ENCODE results near the gene ZNF33B.

Gene ZNF33B

DNA sequence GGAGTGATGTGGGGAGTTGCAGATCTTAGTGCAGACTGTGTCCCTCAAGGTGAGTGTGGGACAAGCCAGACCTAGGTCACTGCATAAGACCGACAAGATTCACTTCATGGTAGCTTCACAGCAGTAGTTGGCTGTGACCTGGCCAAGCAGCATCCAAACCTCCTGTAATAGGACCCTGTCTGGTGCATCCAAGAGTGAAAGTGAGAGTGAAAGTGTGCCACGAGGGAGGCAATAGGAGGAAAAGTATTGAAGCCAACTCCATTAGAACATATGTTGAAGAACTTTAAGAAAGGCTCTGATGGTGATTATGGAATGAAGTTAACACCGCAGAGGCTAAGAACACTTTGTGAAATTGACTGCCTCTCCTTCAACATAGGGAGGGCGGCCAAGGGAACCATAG lies 7.8 kb upstream of the ZNF33B start:
- H3K36me3 ChIP-seq: no peaks in the 10 kb centered on the region
- no peaks in the 10 kb centered on the region for H4K20me1 ChIP-seq
- peaks cover 8% of the 10 kb centered on the region for H3K4me1 ChIP-seq
- H3K9me3 ChIP-seq: no peaks in the 10 kb centered on the region
- H3K27ac ChIP-seq: no peak overlapping the region
- no peak for TF ChIP-seq Cebpa-rat (IDR thresholded peaks at IDR 0.05)
- no peak overlapping the region for H3K4me2 ChIP-seq
- no peak overlapping the region for H3K4me3 ChIP-seq
- H3K27me3 ChIP-seq: no peaks in the 10 kb centered on the region
- H3K9ac ChIP-seq: no peak overlapping the region

DNA sequence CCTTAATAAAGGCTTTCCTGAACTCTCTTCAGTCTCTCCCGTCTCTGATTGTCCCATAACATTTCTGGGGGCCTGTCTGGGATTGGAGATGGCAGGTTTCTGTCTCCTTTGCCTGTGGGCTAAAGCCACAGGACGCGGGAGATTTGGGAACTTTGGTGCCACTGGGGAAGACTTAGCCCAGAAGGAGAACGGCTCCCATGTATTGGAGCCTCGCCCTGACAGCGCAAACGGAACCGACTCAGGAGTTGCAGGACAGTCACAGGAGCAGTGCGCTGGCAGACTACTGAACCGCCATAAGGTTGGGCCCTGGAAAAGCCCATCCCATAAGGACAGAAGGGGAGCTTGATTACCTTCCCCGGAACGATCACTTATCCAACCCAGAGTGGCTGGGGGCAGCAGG lies 7.1 kb upstream of the ZNF33B start:
- H3K9ac ChIP-seq: no peak overlapping the region
- H3K27ac ChIP-seq: no peak overlapping the region
- H3K9me3 ChIP-seq: no peaks in the 10 kb centered on the region
- no peaks in the 10 kb centered on the region for H3K36me3 ChIP-seq
- peaks cover 6% of the 10 kb centered on the region for H3K4me1 ChIP-seq
- no peak for TF ChIP-seq Cebpa-rat (IDR thresholded peaks at IDR 0.05)
- H4K20me1 ChIP-seq: no peaks in the 10 kb centered on the region
- no peaks in the 10 kb centered on the region for H3K27me3 ChIP-seq
- H3K4me3 ChIP-seq: no peak overlapping the region
- no peak overlapping the region for H3K4me2 ChIP-seq

DNA sequence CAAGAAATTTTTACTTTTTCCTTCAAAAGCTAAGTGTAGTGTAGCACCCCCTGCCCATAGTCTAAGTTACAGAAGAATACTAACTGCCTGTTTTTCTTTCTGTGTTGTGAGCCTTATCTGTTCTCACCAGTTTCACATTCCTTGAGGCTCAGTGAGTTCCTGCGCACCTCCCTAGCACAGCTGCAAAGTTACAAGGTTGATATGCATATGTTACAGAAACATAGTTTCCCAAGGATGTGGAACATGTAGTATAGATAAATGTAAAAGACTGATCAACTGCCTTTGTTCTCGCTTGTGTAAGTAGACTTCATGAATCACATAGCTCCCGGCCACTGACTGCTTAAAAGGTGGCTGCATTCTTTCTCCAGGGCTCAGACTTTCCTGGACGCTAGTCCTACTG lies 6.7 kb upstream of the ZNF33B start:
- Histone ChIP-seq H3K9ac (no peak overlapping the region), H3K27me3 (no peaks in the 10 kb centered on the region), H3K36me3 (no peaks in the 10 kb centered on the region), H3K4me2 (no peak overlapping the region), H3K9me3 (no peaks in the 10 kb centered on the region), H3K27ac (no peak overlapping the region), H3K4me1 (peaks cover 2% of the 10 kb centered on the region), H3K4me3 (no peak overlapping the region), H4K20me1 (no peaks in the 10 kb centered on the region)
- no peak for TF ChIP-seq Cebpa-rat (IDR thresholded peaks at IDR 0.05)

DNA sequence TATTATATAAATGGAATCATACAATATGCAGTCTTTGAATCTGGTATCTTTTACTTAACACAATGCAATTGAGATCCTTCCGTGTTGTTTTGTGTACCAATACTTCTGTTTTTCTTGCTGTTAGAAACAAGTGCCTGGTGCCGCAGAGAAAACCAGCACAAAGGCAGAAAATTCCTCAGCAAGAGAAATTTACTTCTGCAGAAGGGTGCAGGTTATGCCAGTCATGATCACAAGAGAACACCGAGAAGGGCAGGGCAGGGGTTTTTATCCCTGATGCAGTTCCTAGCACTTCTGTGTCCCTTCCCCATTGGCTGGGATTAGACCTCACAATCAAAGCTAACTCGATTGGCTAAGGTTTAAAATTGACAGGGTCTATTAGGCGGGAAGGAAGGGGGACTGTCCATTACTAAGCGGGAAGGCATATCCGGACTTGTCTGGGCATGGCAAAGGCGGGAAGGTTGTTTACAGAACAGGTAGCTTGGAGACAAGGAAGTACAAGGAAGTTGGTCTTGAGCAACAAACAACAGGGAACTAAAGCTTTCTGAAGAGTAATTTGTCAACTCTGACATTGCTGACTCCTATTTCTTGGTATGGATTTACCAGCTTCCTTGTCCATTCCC lies 2.4 kb upstream of the ZNF33B start:
- H3K27ac ChIP-seq: no peak overlapping the region
- H3K4me3 ChIP-seq: no peak overlapping the region
- H3K36me3 ChIP-seq: peaks cover 7% of the 10 kb centered on the region; the same call in 1 of the 2 replicates
- H3K4me1 ChIP-seq: peaks cover 23% of the 10 kb centered on the region
- H3K27me3 ChIP-seq: no peaks in the 10 kb centered on the region
- no peak overlapping the region for H3K9ac ChIP-seq
- no peaks in the 10 kb centered on the region for H4K20me1 ChIP-seq
- H3K4me2 ChIP-seq: no peak overlapping the region
- no peak for TF ChIP-seq Cebpa-rat (IDR thresholded peaks at IDR 0.05)
- H3K9me3 ChIP-seq: no peaks in the 10 kb centered on the region

DNA sequence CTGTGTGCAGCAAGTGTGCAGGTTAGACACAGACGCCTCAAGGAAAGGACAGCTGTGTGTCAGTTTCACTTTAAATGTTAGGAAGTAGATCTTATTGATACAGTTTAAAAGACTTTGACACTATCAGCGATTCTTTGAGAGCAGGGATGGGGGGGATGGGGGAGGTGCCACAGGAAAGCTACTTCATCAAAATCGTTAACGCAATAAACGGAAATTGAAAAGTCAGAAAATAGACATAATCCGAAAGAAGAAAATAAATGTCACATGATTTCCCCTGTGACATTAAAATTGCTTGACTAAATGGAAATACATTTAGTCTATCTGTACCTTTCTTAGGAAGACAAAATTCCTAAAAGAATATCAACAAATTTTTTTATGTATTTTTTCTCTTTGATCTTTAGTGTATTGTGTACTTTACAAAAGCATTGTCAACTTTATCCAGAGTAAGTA lies 476 bp upstream of the ZNF33B start:
- Histone ChIP-seq H4K20me1 (no peaks in the 10 kb centered on the region), H3K4me1 (peaks cover 23% of the 10 kb centered on the region), H3K9ac (peak overlapping the region; percentile 87), H3K27ac (peak overlapping the region; percentile 90), H3K27me3 (no peaks in the 10 kb centered on the region), H3K9me3 (no peaks in the 10 kb centered on the region), H3K36me3 (peaks cover 18% of the 10 kb centered on the region; the same call in 1 of the 2 replicates), H3K4me3 (peak overlapping the region; percentile 74), H3K4me2 (peak overlapping the region; percentile 84)
- TF ChIP-seq Cebpa-rat (IDR thresholded peaks at IDR 0.05): no peak

DNA sequence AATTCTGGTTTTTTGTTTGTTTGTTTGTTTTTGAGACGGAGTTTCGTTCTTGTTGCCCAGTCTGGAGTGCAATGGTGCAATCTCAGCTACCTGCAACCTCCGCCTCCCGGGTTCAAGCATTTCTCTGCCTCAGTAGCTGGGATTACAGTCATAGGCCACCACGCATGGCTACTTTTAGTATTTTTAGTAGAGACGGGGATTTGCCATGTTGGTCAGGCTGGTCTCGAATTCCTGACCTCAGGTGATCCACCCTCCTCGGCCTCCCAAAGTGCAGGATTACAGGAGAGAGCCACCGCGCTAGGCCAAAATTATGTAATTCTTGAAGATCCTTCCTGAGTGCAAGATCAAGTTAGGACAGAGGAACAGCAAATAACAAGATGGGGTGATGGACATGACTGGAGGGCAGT lies 719 bp downstream of the ZNF33B start:
- H3K9me3 ChIP-seq: no peaks in the 10 kb centered on the region
- no peaks in the 10 kb centered on the region for H4K20me1 ChIP-seq
- H3K27ac ChIP-seq: peak overlapping the region; percentile 90
- H3K9ac ChIP-seq: peak overlapping the region; percentile 87
- peak overlapping the region; percentile 84 for H3K4me2 ChIP-seq
- peaks cover 23% of the 10 kb centered on the region for H3K4me1 ChIP-seq
- peak overlapping the region; percentile 74 for H3K4me3 ChIP-seq
- peaks cover 30% of the 10 kb centered on the region for H3K36me3 ChIP-seq
- no peaks in the 10 kb centered on the region for H3K27me3 ChIP-seq
- TF ChIP-seq Cebpa-rat (IDR thresholded peaks at IDR 0.05): no peak

DNA sequence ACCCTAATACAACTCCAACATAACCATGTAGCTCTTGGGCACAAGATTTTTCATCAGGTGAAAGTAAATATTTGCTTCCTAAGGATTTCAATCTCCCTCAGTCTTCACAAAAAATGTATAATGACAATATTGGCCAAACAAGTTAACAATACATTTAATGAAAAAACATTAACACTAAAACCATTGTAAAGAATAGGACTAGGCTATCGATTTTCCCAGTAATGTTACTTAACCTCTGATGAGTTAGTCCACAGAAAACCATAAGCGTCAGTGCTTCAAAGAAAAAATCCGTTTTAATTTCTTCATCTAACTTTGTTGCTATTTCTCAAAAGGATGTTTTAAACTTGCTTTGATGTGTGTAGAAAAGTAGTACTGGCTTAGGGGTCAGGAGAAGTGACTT lies 1.2 kb downstream of the ZNF33B start:
- H3K27ac ChIP-seq: peak overlapping the region; percentile 90; the same call in 1 of the 2 replicates
- no peaks in the 10 kb centered on the region for H4K20me1 ChIP-seq
- H3K9me3 ChIP-seq: no peaks in the 10 kb centered on the region
- peaks cover 33% of the 10 kb centered on the region for H3K36me3 ChIP-seq
- TF ChIP-seq Cebpa-rat (IDR thresholded peaks at IDR 0.05): no peak
- H3K4me1 ChIP-seq: peaks cover 23% of the 10 kb centered on the region
- peak overlapping the region; percentile 84 for H3K4me2 ChIP-seq
- H3K9ac ChIP-seq: peak overlapping the region; percentile 87
- H3K27me3 ChIP-seq: no peaks in the 10 kb centered on the region
- H3K4me3 ChIP-seq: peak overlapping the region; percentile 74

DNA sequence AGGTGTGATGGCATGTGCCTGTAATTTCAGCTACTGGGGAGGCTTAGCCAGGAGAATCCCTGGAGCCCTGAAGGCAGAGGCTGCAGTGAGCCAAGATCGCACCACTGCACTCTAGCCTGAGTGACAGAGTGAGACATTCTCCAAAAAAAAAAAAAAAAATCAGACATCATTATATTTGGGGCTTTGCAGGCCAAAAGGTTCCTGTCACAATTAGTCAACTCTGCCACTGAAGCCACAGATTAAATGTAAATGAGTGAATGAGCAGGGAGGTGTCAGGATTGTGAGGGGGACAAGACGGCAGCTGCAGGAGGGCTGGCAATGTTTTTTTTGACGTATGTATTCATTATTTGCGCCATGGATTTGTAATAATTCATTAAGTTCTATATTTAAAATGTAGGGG lies 3.3 kb downstream of the ZNF33B start:
- no peak overlapping the region for H3K4me3 ChIP-seq
- no peaks in the 10 kb centered on the region for H3K9me3 ChIP-seq
- H4K20me1 ChIP-seq: no peaks in the 10 kb centered on the region
- peaks cover 23% of the 10 kb centered on the region for H3K4me1 ChIP-seq
- peaks cover 52% of the 10 kb centered on the region for H3K36me3 ChIP-seq
- no peak for TF ChIP-seq Cebpa-rat (IDR thresholded peaks at IDR 0.05)
- H3K9ac ChIP-seq: no peak overlapping the region
- no peaks in the 10 kb centered on the region for H3K27me3 ChIP-seq
- H3K27ac ChIP-seq: no peak overlapping the region
- H3K4me2 ChIP-seq: peak overlapping the region; percentile 12; the same call in 1 of the 2 replicates

DNA sequence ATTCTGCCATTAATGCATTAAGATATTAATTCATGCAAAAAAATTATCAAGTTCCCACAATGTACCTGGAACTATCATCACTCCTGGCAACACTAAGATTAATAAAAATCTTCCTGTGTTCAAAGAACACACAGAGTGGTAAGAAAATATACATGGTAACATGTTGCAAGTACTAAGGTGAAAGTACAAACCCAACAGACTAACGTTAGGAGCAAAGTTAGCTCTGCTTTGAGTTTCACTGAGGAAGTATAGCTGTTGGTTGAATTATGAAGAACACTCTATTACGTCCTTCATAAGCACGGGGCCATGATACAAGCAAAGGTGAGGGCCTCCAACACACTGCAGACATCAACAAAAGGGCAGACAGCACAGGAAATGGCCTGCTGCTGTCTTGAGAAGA lies 5.8 kb downstream of the ZNF33B start:
- Histone ChIP-seq H3K27ac (no peak overlapping the region), H3K9ac (no peak overlapping the region), H3K4me2 (no peak overlapping the region), H3K4me3 (no peak overlapping the region), H3K27me3 (no peaks in the 10 kb centered on the region), H3K9me3 (no peaks in the 10 kb centered on the region), H4K20me1 (no peaks in the 10 kb centered on the region), H3K4me1 (peaks cover 15% of the 10 kb centered on the region), H3K36me3 (peaks cover 74% of the 10 kb centered on the region)
- TF ChIP-seq Cebpa-rat (IDR thresholded peaks at IDR 0.05): no peak

DNA sequence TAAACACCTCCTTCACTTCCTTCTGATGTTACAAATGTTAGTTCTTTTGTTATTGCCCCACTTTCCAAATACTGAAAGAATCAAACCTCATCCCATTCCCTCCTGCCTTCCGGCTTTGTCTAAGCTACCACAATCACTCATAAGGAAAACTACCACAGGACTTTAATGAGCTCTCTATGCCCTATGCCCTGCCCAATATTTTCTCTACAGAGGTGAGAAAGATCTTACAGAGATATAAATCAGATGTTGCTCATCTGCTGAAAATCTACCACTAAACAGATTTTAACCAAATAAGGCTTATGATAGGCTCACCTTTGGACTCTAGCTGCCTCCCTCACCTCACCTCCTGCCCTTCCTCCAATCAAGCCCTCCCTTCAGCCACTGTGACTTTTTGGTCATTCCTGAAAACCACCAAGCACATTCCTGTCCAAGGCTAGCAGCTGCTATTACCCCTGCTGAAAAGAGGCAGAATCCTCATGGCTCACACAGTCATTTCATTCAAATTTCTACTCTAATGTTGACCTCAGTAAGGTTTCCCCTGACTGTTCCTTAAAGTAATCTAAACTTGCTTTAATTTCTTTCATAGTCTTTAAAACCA lies 7.7 kb downstream of the ZNF33B start:
- Histone ChIP-seq H3K4me1 (no peaks in the 10 kb centered on the region), H3K27ac (no peak overlapping the region), H3K4me2 (no peak overlapping the region), H3K9ac (no peak overlapping the region), H4K20me1 (no peaks in the 10 kb centered on the region), H3K4me3 (no peak overlapping the region), H3K9me3 (no peaks in the 10 kb centered on the region), H3K36me3 (peaks cover 84% of the 10 kb centered on the region), H3K27me3 (no peaks in the 10 kb centered on the region)
- TF ChIP-seq Cebpa-rat (IDR thresholded peaks at IDR 0.05): no peak
